ENCODE measurements around the gene ORM2.

Gene ORM2

GRCh38 chr9:114296338-114296737 is 33.3 kb upstream of the ORM2 start:
- no peak for DNase-seq (ENCODE audit: low read depth)
- H3K4me3 ChIP-seq (ENCODE audit: low read length), result no peak overlapping the region
- TF ChIP-seq, protein P1, sequence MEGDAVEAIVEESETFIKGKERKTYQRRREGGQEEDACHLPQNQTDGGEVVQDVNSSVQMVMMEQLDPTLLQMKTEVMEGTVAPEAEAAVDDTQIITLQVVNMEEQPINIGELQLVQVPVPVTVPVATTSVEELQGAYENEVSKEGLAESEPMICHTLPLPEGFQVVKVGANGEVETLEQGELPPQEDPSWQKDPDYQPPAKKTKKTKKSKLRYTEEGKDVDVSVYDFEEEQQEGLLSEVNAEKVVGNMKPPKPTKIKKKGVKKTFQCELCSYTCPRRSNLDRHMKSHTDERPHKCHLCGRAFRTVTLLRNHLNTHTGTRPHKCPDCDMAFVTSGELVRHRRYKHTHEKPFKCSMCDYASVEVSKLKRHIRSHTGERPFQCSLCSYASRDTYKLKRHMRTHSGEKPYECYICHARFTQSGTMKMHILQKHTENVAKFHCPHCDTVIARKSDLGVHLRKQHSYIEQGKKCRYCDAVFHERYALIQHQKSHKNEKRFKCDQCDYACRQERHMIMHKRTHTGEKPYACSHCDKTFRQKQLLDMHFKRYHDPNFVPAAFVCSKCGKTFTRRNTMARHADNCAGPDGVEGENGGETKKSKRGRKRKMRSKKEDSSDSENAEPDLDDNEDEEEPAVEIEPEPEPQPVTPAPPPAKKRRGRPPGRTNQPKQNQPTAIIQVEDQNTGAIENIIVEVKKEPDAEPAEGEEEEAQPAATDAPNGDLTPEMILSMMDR (conservative IDR thresholded peaks at IDR 0.05; ENCODE audit: low read length), result no peak

DNA sequence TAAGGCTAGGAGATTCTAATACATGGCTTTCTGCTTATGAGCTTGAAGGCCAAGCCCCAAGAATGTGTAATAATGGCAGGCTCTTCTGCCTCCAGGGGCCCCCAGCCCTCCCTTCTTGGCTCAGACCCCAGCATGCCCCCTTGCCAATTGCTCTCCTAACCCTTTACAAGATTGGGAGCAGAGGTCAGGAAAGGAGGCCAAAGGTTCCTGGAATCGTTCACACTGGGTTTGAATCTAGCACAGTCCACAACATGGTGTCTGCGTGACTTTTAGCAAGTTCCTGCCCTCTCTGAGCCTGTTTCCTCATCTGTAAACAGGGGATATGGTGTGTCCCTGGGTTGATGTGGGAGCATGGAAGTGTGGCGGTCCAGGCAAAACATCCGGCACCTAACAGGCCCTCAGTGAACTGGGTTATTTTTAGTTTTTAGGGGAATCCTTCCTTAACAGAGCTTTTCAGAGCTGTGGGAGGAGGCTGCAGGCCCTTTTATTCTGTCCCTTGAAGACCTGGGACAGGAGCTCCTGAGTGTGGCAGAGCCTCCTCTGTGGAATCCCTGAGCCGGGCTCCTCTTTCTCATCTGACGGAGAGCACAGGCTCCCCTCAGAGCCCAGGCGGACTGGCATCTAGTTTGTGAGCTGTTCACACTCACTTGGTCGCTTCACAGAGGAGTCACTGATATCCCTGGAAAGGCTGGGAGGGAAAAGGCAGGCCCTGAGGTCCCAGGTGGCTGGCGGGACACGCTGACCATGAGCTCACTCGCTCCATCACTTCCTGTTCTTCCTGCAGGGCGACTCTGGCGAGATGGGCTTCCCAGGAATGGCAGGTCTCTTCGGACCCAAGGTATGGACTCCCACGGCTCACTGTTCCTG is 30.1 kb upstream of the ORM2 start:
- no peak for DNase-seq (ENCODE audit: low read depth)
- H3K4me3 ChIP-seq (ENCODE audit: low read length), result no peak overlapping the region
- TF ChIP-seq, protein P1 (conservative IDR thresholded peaks at IDR 0.05; ENCODE audit: low read length), result no peak

GRCh38 chr9:114300153-114300845 is 29.4 kb upstream of the ORM2 start:
- DNase-seq (ENCODE audit: low read depth), result no peak
- TF ChIP-seq, protein P1 (conservative IDR thresholded peaks at IDR 0.05; ENCODE audit: low read length), result no peak
- H3K4me3 ChIP-seq (ENCODE audit: low read length), result no peak overlapping the region

DNA sequence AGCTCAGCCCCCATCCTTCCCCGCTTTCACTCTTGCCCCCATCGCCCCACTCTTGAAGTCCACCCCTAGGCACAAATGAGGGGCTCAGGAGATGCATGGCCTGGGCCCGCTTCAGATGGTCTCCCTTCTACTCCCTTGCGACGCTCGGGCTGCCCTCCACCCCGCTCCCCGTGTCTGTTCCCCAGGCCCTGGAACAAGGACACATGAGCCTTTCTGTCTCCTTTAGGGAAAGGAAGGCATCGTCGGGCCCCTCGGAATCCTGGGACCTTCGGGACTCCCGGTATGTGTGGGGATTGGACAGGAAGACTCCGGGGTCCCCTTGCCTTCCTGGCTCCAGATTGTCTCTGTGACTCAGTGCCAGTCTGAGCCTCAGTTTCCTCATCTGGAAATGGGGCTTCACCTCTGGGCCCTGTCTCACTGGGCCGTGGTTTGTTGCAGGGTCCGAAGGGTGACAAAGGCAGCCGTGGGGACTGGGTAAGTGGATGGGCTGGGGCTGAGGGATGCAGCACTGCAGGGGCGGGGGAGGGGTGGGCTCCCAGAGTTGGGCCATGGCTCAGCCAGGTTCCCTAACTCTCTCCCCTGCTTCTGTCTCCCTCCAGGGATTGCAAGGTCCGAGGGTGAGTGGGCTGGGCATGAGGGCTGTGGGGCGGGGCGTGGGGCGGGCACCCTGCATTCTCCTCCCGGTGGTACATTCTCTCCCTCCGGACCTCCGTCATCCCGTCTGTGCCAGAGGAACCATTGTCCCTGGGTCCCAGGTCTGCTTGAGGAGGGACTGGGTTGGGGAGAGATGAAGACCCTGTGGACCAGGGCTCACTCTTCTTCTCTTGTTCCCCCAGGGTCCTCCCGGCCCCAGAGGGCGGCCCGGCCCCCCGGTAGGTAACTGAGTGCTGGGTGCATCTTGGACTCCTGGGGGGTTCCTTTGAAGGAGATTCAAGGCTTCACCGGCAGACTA is 28.5 kb upstream of the ORM2 start:
- no peak for DNase-seq (ENCODE audit: low read depth)
- TF ChIP-seq, protein P1 (conservative IDR thresholded peaks at IDR 0.05; ENCODE audit: low read length), result no peak

DNA sequence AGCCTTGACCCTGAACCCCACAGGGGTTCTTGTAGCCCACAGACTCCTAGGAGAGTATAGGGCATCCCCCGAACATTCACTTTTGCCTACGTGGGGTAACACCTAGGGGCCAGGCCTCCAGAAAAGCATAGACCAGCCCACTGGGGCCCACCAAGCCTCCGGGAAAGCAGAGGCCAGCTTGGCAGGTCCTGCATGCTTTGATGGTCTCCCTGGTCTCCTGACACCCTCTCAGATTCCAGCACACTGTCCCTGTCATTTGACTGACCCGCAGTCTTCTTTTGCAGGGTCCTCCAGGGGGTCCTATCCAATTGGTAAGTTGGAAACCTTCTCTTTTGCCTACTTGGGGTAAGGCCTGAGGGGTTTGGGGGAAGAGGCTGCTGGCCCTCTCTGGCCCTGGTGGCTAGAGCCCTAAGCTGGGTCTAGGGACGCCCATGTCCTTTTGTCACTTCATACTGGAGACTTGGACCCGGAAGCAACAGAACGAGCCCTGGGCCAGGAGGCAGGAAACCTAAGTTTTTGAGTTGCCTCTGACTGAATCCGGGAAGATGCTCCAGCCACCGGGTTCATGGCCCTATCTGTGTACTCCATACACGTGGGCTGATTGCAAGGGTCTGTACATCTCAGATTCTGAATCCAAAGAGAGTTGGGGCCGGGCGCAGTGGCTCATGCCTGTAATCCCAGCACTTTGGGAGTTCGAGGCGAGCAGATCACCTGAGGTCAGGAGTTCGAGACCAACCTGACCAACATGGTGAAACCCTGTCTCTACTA is 27.7 kb upstream of the ORM2 start:
- no peak for DNase-seq (ENCODE audit: low read depth)
- TF ChIP-seq, protein P1 (conservative IDR thresholded peaks at IDR 0.05; ENCODE audit: low read length), result no peak
- no peak overlapping the region for H3K4me3 ChIP-seq (ENCODE audit: low read length)

More for the DNA sequence above, 28.5 kb upstream of the ORM2 start:
- H3K4me3 ChIP-seq (ENCODE audit: low read length), result no peak overlapping the region

- TF ChIP-seq, protein P1 (conservative IDR thresholded peaks at IDR 0.05; ENCODE audit: low read length), result no peak
- H3K4me3 ChIP-seq (ENCODE audit: low read length), result no peak overlapping the region
- DNase-seq (ENCODE audit: low read depth), result no peak
Observed at GRCh38 chr9:114302727-114303126, 26.9 kb upstream of the ORM2 start.

Measured in AG10803 (cell line).